Activated CD8-positive, alpha-beta T cell treated with anti-CD3 and anti-CD28 coated beads for 36 hours (primary cell): ENCODE results near the gene DHRS7B. TPM values are rescaled to one million over a fixed set of nuclear protein-coding genes. Genes with fewer than 3 reads are reported as not detected.

Experiments used
- ATAC-seq: fragments of 200-7000 bp; cut with Tn5 transposase; one replicate; pipeline ENCODE4 v1.10.0; 2021; ENCODE audit warnings: mild to moderate bottlenecking, moderate library complexity
- CTCF ChIA-PET: fragments of 350-600 bp; sonication (Branson Sonifier 250); formaldehyde crosslinking; loops from one replicate; lab custom pipeline; 2021; ENCODE audit warnings: antibody characterized with exemption; lab: Charles Lee
- POLR2A ChIA-PET: fragments of 350-600 bp; sonication (Branson Sonifier 250); formaldehyde crosslinking; loops from one replicate; lab custom pipeline; 2021; ENCODE audit warnings: antibody characterized with exemption; lab: Charles Lee
- DNase-seq: peaks from one replicate; pipeline ENCODE4 v3.0.0-alpha.2; 2020
- H3K27ac Mint-ChIP-seq: one replicate; pipeline ENCODE4 v1.8.0; 2021; ENCODE audit warnings: mild to moderate bottlenecking, mixed read lengths
- H3K27me3 Mint-ChIP-seq: one replicate; pipeline ENCODE4 v1.8.0; 2021; ENCODE audit warnings: mixed read lengths
- H3K36me3 Mint-ChIP-seq: one replicate; pipeline ENCODE4 v1.8.0; 2021; ENCODE audit warnings: low read depth, mixed read lengths
- H3K4me1 Mint-ChIP-seq: one replicate; pipeline ENCODE4 v1.8.0; 2021; ENCODE audit warnings: low read depth, mixed read lengths
- H3K4me3 Mint-ChIP-seq: one replicate; pipeline ENCODE4 v1.8.0; 2021; ENCODE audit warnings: mild to moderate bottlenecking, moderate library complexity, mixed read lengths
- H3K9me3 Mint-ChIP-seq: one replicate; pipeline ENCODE4 v1.8.0; 2021; ENCODE audit warnings: mixed read lengths
- CTCF ChIP-seq: fragments of 200-600 bp; IDR thresholded peaks from one replicate; pipeline ENCODE4 v1.8.0; 2022; ENCODE audit warnings: antibody characterized with exemption, mild to moderate bottlenecking
- intact Hi-C: fragments of 100-400 bp; cut with micrococcal nuclease; formaldehyde crosslinking; loops from one replicate; pipeline ENCODE4 v1.10.0; 2022
- total RNA-seq, 2 experiments: library from RNA; stranded (reverse); gene quantifications; one replicate each; pipeline ENCODE4 v1.2.3, GENCODE V29; 2021

The DHRS7B gene
- total RNA-seq, 2 experiments from 2014 or later: 13.5 to 15.3 TPM

- POLR2A ChIA-PET: interaction anchor here (1.4 kb wide), 1 partner anchor 49 kb away, joined by 3 read pairs; no protein-coding TSS in a partner anchor
Measured at GRCh38 chr17:21165922-21166594, 39.3 kb downstream of the DHRS7B start.

GRCh38 chr17:21166595-21167210 is 39.9 kb downstream of the DHRS7B start:
- Mint-ChIP-seq H3K36me3 (peaks cover 1% of the 10 kb centered on the region), H3K27ac (no peak overlapping the region), H3K9me3 (no peaks in the 10 kb centered on the region), H3K4me1 (peaks cover 28% of the 10 kb centered on the region), H3K4me3 (no peak overlapping the region), H3K27me3 (no peaks in the 10 kb centered on the region)
- intact Hi-C loops: no loop called here
- TF ChIP-seq CTCF: no peak
- ATAC-seq (no peak), DNase-seq (no peak)
- CTCF ChIA-PET: interaction anchor here (0.7 kb wide), 1 partner anchor 48 kb away, joined by 3 read pairs; no protein-coding TSS in a partner anchor
- POLR2A ChIA-PET: interaction anchor here (0.8 to 1.4 kb wide), 2 partner anchors 46 to 48 kb away, joined by 3 read pairs; no protein-coding TSS in a partner anchor

More at GRCh38 chr17:21165922-21166594, 39.3 kb downstream of the DHRS7B start:
- intact Hi-C loops: no loop called here
- Mint-ChIP-seq H3K9me3 (no peaks in the 10 kb centered on the region), H3K4me3 (no peak overlapping the region), H3K27ac (no peak overlapping the region), H3K27me3 (no peaks in the 10 kb centered on the region), H3K36me3 (no peaks in the 10 kb centered on the region), H3K4me1 (peaks cover 22% of the 10 kb centered on the region)
- CTCF ChIA-PET: no interaction called here
- ATAC-seq: no peak
- no peak for TF ChIP-seq CTCF
- no peak for DNase-seq

GRCh38 chr17:21167303-21167702 is 40.5 kb downstream of the DHRS7B start:
- no peak for ATAC-seq
- no peak for DNase-seq
- H3K4me1 Mint-ChIP-seq: peaks cover 31% of the 10 kb centered on the region
- no peak overlapping the region for H3K4me3 Mint-ChIP-seq
- H3K27me3 Mint-ChIP-seq: no peaks in the 10 kb centered on the region
- intact Hi-C loops: no loop called here
- no peaks in the 10 kb centered on the region for H3K9me3 Mint-ChIP-seq
- no peak for TF ChIP-seq CTCF
- CTCF ChIA-PET: interaction anchor here (0.7 kb wide), 1 partner anchor 49 kb away, joined by 3 read pairs; no protein-coding TSS in a partner anchor
- H3K27ac Mint-ChIP-seq: no peak overlapping the region
- peaks cover 5% of the 10 kb centered on the region for H3K36me3 Mint-ChIP-seq
- POLR2A ChIA-PET: interaction anchor here (0.8 to 1.4 kb wide), 2 partner anchors 45 to 48 kb away, joined by 3 read pairs; no protein-coding TSS in a partner anchor

- POLR2A ChIA-PET: interaction anchor here (0.6 kb wide), 1 partner anchor 45 kb away, joined by 3 read pairs; no protein-coding TSS in a partner anchor
- Mint-ChIP-seq H3K4me3 (no peak overlapping the region), H3K27ac (no peak overlapping the region), H3K36me3 (peaks cover 5% of the 10 kb centered on the region), H3K9me3 (no peaks in the 10 kb centered on the region), H3K4me1 (peaks cover 29% of the 10 kb centered on the region), H3K27me3 (no peaks in the 10 kb centered on the region)
- CTCF ChIA-PET: interaction anchor here (0.6 to 1.8 kb wide), 2 partner anchors 18 to 49 kb away, joined by 3 to 8 read pairs; no protein-coding TSS in a partner anchor
- no peak for TF ChIP-seq CTCF
- ATAC-seq: no peak
- no peak for DNase-seq
- intact Hi-C loops: no loop called here
Measured at GRCh38 chr17:21168555-21168865, 41.7 kb downstream of the DHRS7B start.

GRCh38 chr17:21169496-21169895 is 42.7 kb downstream of the DHRS7B start:
- DNase-seq (no peak), ATAC-seq (no peak)
- Mint-ChIP-seq H3K27ac (no peak overlapping the region), H3K27me3 (no peaks in the 10 kb centered on the region), H3K36me3 (peaks cover 5% of the 10 kb centered on the region), H3K4me1 (peaks cover 29% of the 10 kb centered on the region), H3K9me3 (no peaks in the 10 kb centered on the region), H3K4me3 (no peak overlapping the region)
- POLR2A ChIA-PET: interaction anchor here (1.2 kb wide), 1 partner anchor 42 kb away, joined by 3 read pairs; no protein-coding TSS in a partner anchor
- intact Hi-C loops: no loop called here
- CTCF ChIA-PET: interaction anchor here (1.3 to 1.8 kb wide), 2 partner anchors 40 to 50 kb away, joined by 3 to 8 read pairs; no protein-coding TSS in a partner anchor
- no peak for TF ChIP-seq CTCF
